BLaER1 (cell line): Measurements from ENCODE around the gene RAI14.

Experiments used
- H3K27ac ChIP-seq: shearing (Covaris generic); formaldehyde crosslinking; 2 replicates; pipeline ENCODE4 v1.8.1; 2022
- H3K27me3 ChIP-seq: shearing (Covaris generic); formaldehyde crosslinking; 2 replicates; pipeline ENCODE4 v1.8.1; 2022
- H3K36me3 ChIP-seq: shearing (Covaris generic); formaldehyde crosslinking; 2 replicates; pipeline ENCODE4 v1.8.1; 2022
- H3K4me1 ChIP-seq: shearing (Covaris generic); formaldehyde crosslinking; 2 replicates; pipeline ENCODE4 v1.8.1; 2022
- H3K4me2 ChIP-seq: shearing (Covaris generic); formaldehyde crosslinking; 2 replicates; pipeline ENCODE4 v1.8.1; 2022
- H3K4me3 ChIP-seq: shearing (Covaris generic); formaldehyde crosslinking; 2 replicates; pipeline ENCODE4 v1.8.1; 2022
- H3K9ac ChIP-seq: shearing (Covaris generic); formaldehyde crosslinking; 2 replicates; pipeline ENCODE4 v1.8.1; 2022
- H3K9me3 ChIP-seq: shearing (Covaris generic); formaldehyde crosslinking; 2 replicates; pipeline ENCODE4 v1.8.1; 2022
- H4K20me1 ChIP-seq: shearing (Covaris generic); formaldehyde crosslinking; 2 replicates; pipeline ENCODE4 v1.8.1; 2022
- Cebpa-rat ChIP-seq: shearing (Covaris generic); IDR thresholded peaks from 2 replicates; pipeline ENCODE4 v1.8.1; 2022

Gene RAI14

GRCh38 chr5:34657274-34657921, 1.3 kb downstream of the RAI14 start:
- H3K4me2 ChIP-seq, result peak overlapping the region; percentile 98
- no peak for TF ChIP-seq Cebpa-rat
- no peaks in the 10 kb centered on the region for H3K27me3 ChIP-seq
- peak overlapping the region; percentile 89 for H3K9ac ChIP-seq
- peak overlapping the region; percentile 89 for H3K4me3 ChIP-seq
- peak overlapping the region; percentile 92 for H3K27ac ChIP-seq
- peaks cover 38% of the 10 kb centered on the region for H3K4me1 ChIP-seq
- H3K36me3 ChIP-seq, result peaks cover 6% of the 10 kb centered on the region; the same call in 1 of the 2 replicates
- H3K9me3 ChIP-seq, result no peaks in the 10 kb centered on the region
- no peaks in the 10 kb centered on the region for H4K20me1 ChIP-seq

- no peak for TF ChIP-seq Cebpa-rat
- Histone ChIP-seq H3K4me1 (peaks cover 38% of the 10 kb centered on the region), H3K4me2 (peak overlapping the region; percentile 98), H3K27ac (peak overlapping the region; percentile 92; the same call in 1 of the 2 replicates), H3K9me3 (no peaks in the 10 kb centered on the region), H3K36me3 (peaks cover 11% of the 10 kb centered on the region), H3K4me3 (peak overlapping the region; percentile 89), H3K27me3 (no peaks in the 10 kb centered on the region), H3K9ac (peak overlapping the region; percentile 89; the same call in 1 of the 2 replicates), H4K20me1 (no peaks in the 10 kb centered on the region)
Measured at GRCh38 chr5:34657988-34658387, 1.9 kb downstream of the RAI14 start.

GRCh38 chr5:34659168-34659567, 3.0 kb downstream of the RAI14 start:
- peaks cover 38% of the 10 kb centered on the region for H3K4me1 ChIP-seq
- no peak for TF ChIP-seq Cebpa-rat
- H4K20me1 ChIP-seq, result no peaks in the 10 kb centered on the region
- no peak overlapping the region for H3K27ac ChIP-seq
- no peaks in the 10 kb centered on the region for H3K27me3 ChIP-seq
- H3K36me3 ChIP-seq, result peaks cover 17% of the 10 kb centered on the region
- no peak overlapping the region for H3K4me2 ChIP-seq
- H3K4me3 ChIP-seq, result no peak overlapping the region
- H3K9ac ChIP-seq, result no peak overlapping the region
- peaks cover 6% of the 10 kb centered on the region; the same call in 1 of the 2 replicates for H3K9me3 ChIP-seq

- Histone ChIP-seq H3K4me1 (peaks cover 28% of the 10 kb centered on the region), H3K27me3 (no peaks in the 10 kb centered on the region), H3K9me3 (peaks cover 7% of the 10 kb centered on the region; the same call in 1 of the 2 replicates), H4K20me1 (no peaks in the 10 kb centered on the region), H3K27ac (no peak overlapping the region), H3K4me2 (no peak overlapping the region), H3K36me3 (peaks cover 17% of the 10 kb centered on the region), H3K4me3 (no peak overlapping the region), H3K9ac (no peak overlapping the region)
- no peak for TF ChIP-seq Cebpa-rat
Measured at GRCh38 chr5:34660444-34660843, 4.3 kb downstream of the RAI14 start.

DNA sequence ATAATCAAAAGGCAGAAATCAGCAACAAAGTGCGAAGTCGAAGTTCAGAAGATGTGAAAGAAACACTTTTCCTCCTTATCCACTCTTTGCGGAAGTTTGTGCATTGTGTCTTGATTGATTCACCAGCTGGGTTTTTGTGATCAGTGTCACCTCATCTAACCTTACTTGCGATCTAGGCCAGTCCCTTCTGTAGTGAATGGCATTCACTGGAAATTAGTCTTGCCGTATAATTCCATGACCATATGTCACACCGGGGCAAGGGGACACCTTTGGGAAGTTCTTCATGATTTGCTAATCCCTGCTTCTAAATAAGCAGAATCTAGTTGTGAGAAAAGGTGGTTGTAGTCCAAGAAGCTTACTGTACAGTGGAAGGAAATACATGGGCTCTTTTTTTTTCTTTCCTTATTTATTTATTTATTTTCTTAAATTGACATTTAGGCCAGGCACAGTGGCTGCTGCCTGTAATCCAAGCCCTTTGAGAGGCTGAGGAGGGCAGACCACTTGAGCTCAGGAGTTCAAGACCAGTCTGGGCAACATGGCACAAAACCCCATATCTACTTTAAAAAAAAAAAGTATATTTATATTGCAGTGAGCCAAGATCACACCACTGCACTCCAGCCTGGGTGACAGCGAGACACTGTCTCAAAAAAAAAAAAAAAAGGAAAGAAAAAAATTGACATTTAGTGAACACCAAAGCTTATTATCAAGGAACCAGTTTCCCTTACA, 7.8 kb downstream of the RAI14 start:
- H3K4me3 ChIP-seq, result no peak overlapping the region
- no peak overlapping the region for H3K27ac ChIP-seq
- no peak for TF ChIP-seq Cebpa-rat
- no peaks in the 10 kb centered on the region for H3K27me3 ChIP-seq
- H3K4me2 ChIP-seq, result no peak overlapping the region
- no peak overlapping the region for H3K9ac ChIP-seq
- peaks cover 7% of the 10 kb centered on the region; the same call in 1 of the 2 replicates for H3K9me3 ChIP-seq
- H3K36me3 ChIP-seq, result peaks cover 29% of the 10 kb centered on the region
- H4K20me1 ChIP-seq, result no peaks in the 10 kb centered on the region
- H3K4me1 ChIP-seq, result peaks cover 4% of the 10 kb centered on the region; the same call in 1 of the 2 replicates

GRCh38 chr5:34666392-34667080, 10.4 kb downstream of the RAI14 start:
- no peak overlapping the region for H3K9ac ChIP-seq
- H3K4me2 ChIP-seq, result no peak overlapping the region
- H3K9me3 ChIP-seq, result peaks cover 7% of the 10 kb centered on the region; the same call in 1 of the 2 replicates
- no peak overlapping the region for H3K27ac ChIP-seq
- TF ChIP-seq Cebpa-rat, result no peak
- H3K27me3 ChIP-seq, result no peaks in the 10 kb centered on the region
- no peak overlapping the region for H3K4me3 ChIP-seq
- H3K4me1 ChIP-seq, result no peaks in the 10 kb centered on the region
- H4K20me1 ChIP-seq, result no peaks in the 10 kb centered on the region
- peaks cover 29% of the 10 kb centered on the region for H3K36me3 ChIP-seq

DNA sequence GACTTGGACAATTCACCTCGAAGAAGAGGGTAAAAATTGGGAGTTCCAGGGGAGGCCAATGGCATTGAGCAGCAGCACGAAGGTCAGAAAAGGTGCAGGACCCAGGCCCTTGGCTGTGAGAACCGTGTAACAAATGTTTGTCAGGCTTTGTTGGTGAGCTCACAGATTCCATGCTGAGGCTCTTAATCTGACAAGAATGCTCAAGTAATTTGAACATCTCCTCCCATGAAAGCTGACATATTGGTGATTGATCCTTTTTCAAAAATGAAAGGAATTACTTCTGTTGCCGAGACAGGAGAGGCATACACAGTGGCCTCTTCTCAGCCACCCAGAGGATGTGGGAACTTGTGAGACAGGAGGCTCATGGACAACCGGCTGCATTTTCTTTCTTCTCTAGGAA, 11.6 kb downstream of the RAI14 start:
- Histone ChIP-seq H3K4me3 (no peak overlapping the region), H4K20me1 (0 out of 2 replicates have a peak, but pooled peaks cover 1% of the 10 kb centered on the region)

DNA sequence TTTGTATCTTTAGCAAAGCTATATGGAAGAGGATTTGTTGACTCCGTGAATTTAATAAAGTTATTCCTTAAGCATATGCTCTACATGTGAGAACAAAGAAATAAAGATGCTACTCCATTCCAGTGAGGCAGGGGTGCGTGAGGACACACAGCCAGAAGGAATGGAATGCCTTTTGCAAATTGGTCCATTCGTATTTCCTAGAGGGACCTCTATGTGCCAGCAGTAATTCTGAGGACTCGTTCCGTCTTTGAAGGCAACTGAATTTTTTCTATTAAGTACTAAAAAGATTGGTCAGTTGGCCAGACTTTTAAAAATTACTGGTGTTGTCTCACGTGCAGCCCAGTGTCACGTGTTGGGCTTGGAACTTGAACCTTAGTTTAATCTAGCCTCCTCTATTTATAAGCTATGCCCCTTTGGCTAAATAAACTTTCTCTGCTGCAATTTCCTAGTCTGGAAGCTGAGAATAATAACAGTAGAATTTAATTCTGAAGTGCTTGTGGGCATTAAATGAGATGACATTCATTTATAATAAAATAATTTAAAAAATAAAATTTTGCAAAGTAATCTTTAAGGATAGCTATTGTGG, 13.9 kb downstream of the RAI14 start:
- Histone ChIP-seq H3K27me3 (no peaks in the 10 kb centered on the region), H3K9me3 (no peaks in the 10 kb centered on the region), H3K4me2 (no peak overlapping the region), H4K20me1 (0 out of 2 replicates have a peak, but pooled peaks cover 4% of the 10 kb centered on the region), H3K4me1 (peaks cover 18% of the 10 kb centered on the region), H3K4me3 (no peak overlapping the region), H3K9ac (no peak overlapping the region), H3K36me3 (0 out of 2 replicates have a peak, but pooled peaks cover 17% of the 10 kb centered on the region), H3K27ac (no peak overlapping the region)
- no peak for TF ChIP-seq Cebpa-rat

More for the DNA sequence above, 11.6 kb downstream of the RAI14 start:
- H3K9ac ChIP-seq, result no peak overlapping the region
- no peak overlapping the region for H3K27ac ChIP-seq
- H3K36me3 ChIP-seq, result peaks cover 21% of the 10 kb centered on the region; the same call in 1 of the 2 replicates
- no peaks in the 10 kb centered on the region for H3K27me3 ChIP-seq
- H3K4me2 ChIP-seq, result no peak overlapping the region
- peaks cover 7% of the 10 kb centered on the region; the same call in 1 of the 2 replicates for H3K9me3 ChIP-seq
- H3K4me1 ChIP-seq, result peaks cover 7% of the 10 kb centered on the region
- no peak for TF ChIP-seq Cebpa-rat

DNA sequence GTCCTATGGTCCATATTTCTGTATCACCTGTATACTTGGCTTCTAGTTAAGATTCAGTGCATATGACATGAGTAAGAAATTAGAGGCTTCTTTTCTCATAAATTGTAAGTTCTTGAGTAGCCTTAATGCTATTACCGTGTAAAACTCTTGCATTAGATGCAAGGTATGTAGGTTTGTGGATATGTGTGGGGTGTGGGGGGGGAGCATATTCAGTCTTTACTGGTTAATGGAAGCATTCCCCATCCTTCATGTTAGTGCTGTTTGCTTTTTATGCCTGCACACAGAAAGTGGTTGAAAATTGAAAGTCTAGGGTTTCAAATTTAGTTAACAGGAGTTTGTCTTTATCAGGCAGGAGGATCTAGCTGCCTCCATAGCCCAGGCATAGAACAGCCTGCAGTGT, 16.1 kb downstream of the RAI14 start:
- TF ChIP-seq Cebpa-rat, result no peak
- Histone ChIP-seq H3K9ac (no peak overlapping the region), H4K20me1 (0 out of 2 replicates have a peak, but pooled peaks cover 4% of the 10 kb centered on the region), H3K4me2 (peak overlapping the region; percentile 62), H3K4me3 (no peak overlapping the region), H3K27ac (no peak overlapping the region), H3K36me3 (0 out of 2 replicates have a peak, but pooled peaks cover 13% of the 10 kb centered on the region), H3K4me1 (peaks cover 18% of the 10 kb centered on the region), H3K9me3 (no peaks in the 10 kb centered on the region), H3K27me3 (no peaks in the 10 kb centered on the region)
